Spleen (tissue), 7 donors: ENCODE results near the gene HMCN2.

Experiments
- POLR2A ChIP-seq, 3 donors: fragments of 450-650 bp; IDR thresholded peaks; one replicate each; pipeline ENCODE4 v1.5.1; 2017; ENCODE audit warnings: antibody characterized with exemption in 3 of 3, mild to moderate bottlenecking in 1 of 3
- TF ChIP-seq, protein P1 (sequence below), 11 experiments: fragments of 200-600 bp in 7 of 11; fragments of 450-650 bp in 4 of 11; sonication (generic) in 4 of 11; IDR thresholded peaks in 8 of 11; conservative IDR thresholded peaks in 3 of 11; 1 replicate in 7 of 11; 2 replicates in 4 of 11; pipeline versions ENCODE4 v1.4.0 to v1.8.0; 2016 to 2021; ENCODE audit warnings: antibody characterized with exemption in 11 of 11, inconsistent platforms in 4 of 11, mild to moderate bottlenecking in 1 of 11
- donor health status: DM: no; HTN: no; CAD: no; lungs with moderate emphysema.
- donor health status: DM: no; HTN: no; CAD: no.
- donor health status: DM: no; HTN: no; CAD: no.

- no peak for TF ChIP-seq POLR2A (IDR thresholded peaks at IDR 0.05)
- TF ChIP-seq, protein P1, sequence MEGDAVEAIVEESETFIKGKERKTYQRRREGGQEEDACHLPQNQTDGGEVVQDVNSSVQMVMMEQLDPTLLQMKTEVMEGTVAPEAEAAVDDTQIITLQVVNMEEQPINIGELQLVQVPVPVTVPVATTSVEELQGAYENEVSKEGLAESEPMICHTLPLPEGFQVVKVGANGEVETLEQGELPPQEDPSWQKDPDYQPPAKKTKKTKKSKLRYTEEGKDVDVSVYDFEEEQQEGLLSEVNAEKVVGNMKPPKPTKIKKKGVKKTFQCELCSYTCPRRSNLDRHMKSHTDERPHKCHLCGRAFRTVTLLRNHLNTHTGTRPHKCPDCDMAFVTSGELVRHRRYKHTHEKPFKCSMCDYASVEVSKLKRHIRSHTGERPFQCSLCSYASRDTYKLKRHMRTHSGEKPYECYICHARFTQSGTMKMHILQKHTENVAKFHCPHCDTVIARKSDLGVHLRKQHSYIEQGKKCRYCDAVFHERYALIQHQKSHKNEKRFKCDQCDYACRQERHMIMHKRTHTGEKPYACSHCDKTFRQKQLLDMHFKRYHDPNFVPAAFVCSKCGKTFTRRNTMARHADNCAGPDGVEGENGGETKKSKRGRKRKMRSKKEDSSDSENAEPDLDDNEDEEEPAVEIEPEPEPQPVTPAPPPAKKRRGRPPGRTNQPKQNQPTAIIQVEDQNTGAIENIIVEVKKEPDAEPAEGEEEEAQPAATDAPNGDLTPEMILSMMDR (IDR thresholded peaks at IDR 0.05 in 8 of 11, conservative IDR thresholded peaks at IDR 0.05 in 3 of 11), result no peak
Measured at GRCh38 chr9:130259044-130259443, 6.5 kb upstream of the HMCN2 start.
